Fibroblast of lung (primary cell): ENCODE results near the gene GAB2.

Experiments used
- EZH2 ChIP-seq: IDR thresholded peaks from 2 replicates; pipeline ENCODE4 v1.5.1; 2012; ENCODE audit warnings: low read length, control low read depth, mild to moderate bottlenecking; ENCODE audit errors: missing control alignments
- TF ChIP-seq, protein P1 (sequence below), 2 donors: IDR thresholded peaks in 1 of 2; conservative IDR thresholded peaks in 1 of 2; 1 replicate in 1 of 2; 2 replicates in 1 of 2; pipeline ENCODE4 v1.5.1; 2011 to 2012; ENCODE audit warnings: low read length in 2 of 2, control low read depth in 1 of 2, inconsistent platforms in 1 of 2, low read depth in 1 of 2, mild to moderate bottlenecking in 1 of 2

DNA sequence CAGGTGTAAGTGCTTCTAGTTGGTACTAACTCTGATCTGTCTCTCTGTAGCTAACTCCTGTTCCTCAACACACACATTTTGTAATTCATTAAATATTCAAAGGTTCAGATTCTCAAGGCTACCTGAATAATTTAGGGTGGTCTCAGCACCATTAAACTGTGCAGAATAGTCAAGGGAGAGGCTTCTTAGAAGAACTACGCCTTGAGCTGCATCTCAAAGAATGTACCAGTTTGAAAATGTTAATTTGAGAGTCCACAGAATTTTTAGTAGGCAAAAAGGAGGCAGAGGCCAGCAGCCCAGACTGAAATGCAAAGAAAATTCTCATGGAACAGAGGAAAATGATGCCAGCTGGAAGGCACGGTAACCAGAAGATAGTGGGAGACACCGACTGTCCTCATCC is 72.2 kb downstream of the GAB2 start:
- TF ChIP-seq, protein P1, sequence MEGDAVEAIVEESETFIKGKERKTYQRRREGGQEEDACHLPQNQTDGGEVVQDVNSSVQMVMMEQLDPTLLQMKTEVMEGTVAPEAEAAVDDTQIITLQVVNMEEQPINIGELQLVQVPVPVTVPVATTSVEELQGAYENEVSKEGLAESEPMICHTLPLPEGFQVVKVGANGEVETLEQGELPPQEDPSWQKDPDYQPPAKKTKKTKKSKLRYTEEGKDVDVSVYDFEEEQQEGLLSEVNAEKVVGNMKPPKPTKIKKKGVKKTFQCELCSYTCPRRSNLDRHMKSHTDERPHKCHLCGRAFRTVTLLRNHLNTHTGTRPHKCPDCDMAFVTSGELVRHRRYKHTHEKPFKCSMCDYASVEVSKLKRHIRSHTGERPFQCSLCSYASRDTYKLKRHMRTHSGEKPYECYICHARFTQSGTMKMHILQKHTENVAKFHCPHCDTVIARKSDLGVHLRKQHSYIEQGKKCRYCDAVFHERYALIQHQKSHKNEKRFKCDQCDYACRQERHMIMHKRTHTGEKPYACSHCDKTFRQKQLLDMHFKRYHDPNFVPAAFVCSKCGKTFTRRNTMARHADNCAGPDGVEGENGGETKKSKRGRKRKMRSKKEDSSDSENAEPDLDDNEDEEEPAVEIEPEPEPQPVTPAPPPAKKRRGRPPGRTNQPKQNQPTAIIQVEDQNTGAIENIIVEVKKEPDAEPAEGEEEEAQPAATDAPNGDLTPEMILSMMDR (conservative IDR thresholded peaks at IDR 0.05 in 1 of 2, IDR thresholded peaks at IDR 0.05 in 1 of 2; ENCODE audit: low read depth in 1 of 2, low read length in 2 of 2), result no peak
- no peak for TF ChIP-seq EZH2
